Esophagus mucosa (tissue), 1 donor: ENCODE data around the gene ZCCHC14. TPM values are rescaled to one million over a fixed set of nuclear protein-coding genes. Genes with fewer than 3 reads are reported as not detected.

Experiments used
- ATAC-seq: fragments of 200-7000 bp; cut with Tn5 transposase; one replicate; pipeline ENCODE4 v1.9.1; 2020
- total RNA-seq: library from RNA; stranded (reverse); gene quantifications from one replicate; pipeline ENCODE4 v1.2.4, GENCODE V29; 2023
- donor health status: DM: yes; HTN: yes; CAD: no.

ZCCHC14 gene
- total RNA-seq, 1 donor from 2014 or later, result 11.4 TPM

DNA sequence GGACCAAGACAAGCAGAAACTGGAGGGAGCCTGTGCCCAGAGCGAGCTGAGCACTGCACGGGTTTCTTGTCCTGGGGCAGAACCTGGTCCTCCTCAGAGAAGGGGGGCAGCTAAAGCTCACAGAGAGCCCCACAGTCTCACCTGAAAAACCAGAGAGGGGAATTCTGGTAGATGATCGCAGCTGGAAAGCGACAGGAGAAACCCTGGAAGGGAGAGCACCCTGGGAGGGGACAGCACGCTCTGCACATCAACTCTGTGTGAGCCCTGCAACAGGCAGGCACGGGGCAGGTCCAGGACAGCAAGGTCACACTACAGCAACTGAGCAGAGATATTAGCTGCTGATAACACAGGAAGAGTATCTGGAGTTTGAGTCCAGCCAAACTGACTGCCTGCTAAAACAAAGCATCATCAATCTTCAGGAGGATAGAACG is 18.2 kb downstream of the ZCCHC14 start:
- no peak for ATAC-seq

DNA sequence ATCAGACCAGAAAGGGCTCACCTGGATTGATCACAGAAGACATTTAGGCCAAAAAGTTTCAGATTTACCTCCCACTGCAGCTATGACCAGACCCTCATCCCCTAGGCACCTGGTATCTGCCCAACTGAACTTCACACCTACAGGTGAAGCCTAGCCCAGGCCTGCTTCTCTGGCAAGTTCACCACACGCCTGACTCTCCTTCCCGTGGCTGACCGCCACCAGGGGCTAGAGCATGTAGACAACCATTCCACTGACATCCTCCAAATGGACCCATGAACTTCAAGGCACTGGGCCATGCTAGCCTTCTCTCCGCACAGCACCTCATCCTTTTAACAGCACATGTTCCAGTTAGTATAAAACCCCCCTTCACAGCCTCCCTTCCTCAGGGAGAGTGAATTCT is 18.8 kb downstream of the ZCCHC14 start:
- ATAC-seq, result no peak

DNA sequence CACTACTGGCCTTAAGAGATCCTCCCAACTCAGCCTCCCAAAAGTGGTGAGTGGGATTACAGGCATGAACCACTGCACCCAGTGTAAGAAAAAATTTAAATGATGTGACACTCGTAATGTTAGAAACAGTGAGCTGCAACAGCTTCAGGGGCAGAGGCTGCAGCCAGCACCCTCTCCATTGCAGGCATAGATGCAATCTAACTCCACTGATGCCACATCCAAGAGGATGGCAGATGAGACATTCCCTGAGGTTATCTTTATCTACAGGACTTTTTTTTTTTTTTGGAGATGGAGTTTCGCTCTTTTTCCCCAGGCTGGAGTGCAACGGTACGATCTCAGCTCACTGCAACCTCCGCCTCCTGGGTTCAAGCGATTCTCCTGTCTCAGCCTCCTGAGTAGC is 19.9 kb downstream of the ZCCHC14 start:
- no peak for ATAC-seq

DNA sequence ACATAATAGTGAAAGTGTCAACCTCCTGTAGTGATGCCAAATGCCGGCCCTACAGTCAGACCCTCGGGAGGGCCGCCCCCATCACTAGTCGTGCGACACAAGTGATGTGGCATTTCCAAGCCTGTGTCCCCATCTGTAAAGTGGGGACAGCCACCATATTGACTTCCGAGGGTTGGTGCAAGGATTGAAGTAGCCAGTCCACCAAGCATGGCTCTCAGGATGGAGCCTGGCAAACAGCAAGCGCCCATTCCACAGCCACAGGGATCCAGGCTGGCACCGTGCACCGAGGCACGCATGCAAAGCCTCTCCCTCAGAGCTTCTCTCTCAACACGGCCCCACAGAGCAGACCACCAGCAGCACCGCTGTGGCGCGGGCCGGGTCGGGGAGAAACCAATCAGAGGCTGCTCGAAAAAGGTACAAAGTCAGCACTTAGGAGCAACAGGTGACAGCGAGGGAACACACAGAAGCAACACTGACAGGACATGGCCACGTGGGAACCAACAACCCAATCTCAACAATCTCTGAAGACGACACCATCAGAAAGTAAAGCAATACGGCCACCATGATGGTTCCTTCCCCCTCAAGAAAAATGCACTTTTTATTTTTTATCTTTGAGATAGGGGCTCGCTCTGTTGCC is 20.6 kb downstream of the ZCCHC14 start:
- ATAC-seq, result no peak

DNA sequence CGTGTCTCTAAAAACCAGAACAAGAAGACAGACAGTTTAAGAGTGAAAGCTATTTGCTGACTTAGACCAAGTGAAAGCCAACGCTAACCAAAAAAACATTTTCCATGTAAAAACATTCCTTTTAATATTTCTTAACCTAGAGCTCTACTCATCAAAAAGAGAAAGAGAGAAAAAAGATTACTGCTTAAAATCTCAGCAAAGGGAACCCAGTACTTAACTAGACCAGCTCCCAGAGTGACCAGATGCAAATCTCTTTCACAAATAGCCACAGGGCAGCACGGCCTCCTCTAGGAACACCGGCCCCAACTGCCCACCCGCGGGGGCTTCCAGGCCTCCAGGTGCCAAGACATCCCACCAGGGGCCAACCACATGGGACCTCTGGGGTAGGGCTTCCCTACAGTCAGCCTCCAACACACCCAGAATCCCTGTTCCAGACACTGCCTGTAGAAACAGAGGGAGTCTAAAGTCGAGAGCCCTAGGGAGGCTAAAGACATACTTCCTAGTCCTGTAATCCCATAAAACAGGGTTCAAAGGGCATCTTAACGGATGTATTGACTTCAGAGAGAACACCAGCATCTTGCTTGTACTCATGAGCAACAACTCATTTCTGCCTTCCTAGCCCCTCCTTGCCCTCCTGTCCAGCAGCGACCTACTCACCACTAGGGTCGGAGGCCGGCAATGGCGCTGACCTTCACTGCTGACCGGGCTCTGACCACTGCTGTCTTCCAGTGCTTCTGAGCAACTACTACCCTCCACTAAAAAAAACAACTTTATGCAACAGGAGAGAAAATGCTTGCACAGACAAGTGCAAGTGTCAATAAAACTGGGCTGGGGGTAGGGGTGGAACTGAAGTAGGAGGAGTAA is 21.3 kb downstream of the ZCCHC14 start:
- ATAC-seq, result no peak

DNA sequence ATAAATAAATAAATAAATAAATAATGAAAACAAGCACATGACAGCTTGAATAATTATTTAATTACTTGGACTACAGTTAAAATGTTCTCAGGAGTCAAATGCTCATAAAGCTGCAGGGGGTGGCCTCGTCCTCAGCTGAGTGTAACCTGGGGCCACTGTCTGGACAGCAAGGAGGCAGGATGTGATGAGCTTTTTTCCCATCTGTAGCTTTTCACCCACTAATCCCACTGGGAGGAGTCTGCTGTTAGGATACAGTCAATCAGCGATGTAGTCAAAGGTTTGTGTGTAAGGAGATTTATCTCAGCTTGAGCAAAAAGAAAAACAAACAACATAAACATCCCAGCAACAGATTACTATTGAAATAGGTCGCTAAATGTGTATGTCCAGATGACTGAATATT is 22.5 kb downstream of the ZCCHC14 start:
- ATAC-seq, result no peak

DNA sequence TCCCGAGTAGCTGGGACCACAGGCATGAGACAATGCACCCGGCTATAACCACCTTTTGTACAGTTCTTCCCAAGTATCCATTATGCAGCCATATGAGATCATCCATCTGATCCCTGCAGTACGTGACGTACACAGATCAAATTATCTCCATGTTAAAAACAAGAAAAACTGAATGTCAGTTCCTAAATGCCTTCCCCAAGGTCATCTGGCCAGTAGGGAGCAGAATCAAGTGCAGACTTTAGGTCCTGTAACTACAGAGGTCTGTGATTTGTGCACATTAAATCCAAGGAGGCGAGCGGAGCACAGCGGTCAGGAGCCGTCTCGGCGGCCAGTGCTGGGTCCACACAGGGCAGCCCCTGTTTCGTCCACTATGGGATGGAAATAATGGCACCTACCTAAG is 23.7 kb downstream of the ZCCHC14 start:
- no peak for ATAC-seq

DNA sequence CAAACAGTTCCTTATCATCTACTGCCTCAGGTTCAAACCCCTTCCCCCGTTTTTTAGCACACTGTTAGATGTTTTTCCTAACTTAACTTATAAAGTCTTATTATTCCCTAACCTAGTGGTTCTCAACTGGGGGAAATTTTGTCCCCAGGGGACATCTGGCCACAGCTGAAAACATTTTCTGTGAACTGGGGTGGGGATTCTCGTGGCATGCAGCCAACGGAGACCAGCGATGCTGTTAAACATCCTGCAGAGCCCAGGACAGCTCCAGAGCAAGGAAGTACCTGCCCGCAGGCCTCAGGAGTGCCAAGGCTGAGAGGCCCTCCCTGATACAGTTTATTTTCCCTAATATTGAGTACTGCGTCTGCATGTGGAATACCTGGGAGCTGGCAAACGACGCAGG is 24.3 kb downstream of the ZCCHC14 start:
- ATAC-seq, result no peak

DNA sequence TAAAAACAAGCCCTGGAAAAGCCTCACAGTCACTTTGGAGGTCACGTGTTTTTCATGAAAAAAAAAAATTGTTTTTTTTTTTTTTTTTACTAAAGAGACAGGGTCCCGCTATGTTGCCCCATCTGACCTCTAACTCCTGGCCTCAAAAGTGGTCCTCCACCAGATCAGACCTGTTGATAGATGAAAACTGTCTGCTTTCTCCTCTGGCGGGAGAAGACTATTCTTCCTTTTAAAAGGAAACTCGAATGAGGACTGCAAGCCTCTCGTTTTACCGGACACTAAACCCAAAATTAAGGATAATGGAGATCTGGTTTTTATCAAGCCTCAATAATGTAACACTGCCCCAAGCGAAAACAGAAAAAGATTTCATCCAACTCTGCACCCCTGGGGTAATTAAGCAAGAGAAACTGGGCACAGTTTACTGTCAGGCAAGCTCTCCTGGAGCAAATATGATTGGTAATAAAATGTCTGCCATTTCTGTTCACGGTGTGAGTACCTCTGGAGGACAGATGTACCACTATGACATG is 25.8 kb downstream of the ZCCHC14 start:
- no peak for ATAC-seq

DNA sequence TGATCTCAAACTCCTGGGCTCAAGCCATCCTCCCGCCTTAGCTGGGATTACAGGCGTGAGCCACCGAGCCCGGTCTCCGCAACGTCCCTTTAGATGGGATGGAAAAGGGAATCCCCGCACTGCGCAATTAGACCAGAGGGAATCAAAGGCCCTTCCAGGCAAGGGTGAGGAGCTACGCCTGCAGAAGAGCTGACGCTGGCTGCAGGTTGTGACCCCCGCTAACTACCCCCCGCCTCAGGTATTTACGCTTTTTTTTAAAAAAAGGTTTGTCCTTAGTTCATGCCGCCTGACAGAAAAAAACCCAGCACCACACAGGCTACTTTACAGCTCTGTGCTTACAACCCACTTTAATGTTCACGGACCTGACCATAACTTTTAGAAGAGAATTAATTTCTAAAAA is 26.9 kb downstream of the ZCCHC14 start:
- ATAC-seq, result no peak

DNA sequence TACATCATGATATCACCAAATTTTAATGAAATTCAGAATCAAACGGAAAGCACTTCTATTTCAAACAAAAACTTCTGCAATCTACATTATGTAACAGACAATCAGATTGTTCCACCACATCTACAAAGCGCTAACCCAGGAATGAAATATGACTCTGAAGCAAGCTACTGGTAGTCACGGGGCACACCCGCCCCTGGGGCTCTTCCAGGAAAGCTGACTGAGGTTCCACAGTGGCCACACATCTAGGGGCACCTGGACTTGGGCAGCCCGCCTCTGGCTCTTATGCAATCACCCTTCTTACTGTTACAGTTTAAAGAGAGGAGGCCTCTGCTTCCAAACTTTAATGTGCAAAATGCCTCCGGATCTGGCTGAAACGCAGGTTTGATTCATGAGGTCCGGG is 27.5 kb downstream of the ZCCHC14 start:
- ATAC-seq, result peak; percentile 77

DNA sequence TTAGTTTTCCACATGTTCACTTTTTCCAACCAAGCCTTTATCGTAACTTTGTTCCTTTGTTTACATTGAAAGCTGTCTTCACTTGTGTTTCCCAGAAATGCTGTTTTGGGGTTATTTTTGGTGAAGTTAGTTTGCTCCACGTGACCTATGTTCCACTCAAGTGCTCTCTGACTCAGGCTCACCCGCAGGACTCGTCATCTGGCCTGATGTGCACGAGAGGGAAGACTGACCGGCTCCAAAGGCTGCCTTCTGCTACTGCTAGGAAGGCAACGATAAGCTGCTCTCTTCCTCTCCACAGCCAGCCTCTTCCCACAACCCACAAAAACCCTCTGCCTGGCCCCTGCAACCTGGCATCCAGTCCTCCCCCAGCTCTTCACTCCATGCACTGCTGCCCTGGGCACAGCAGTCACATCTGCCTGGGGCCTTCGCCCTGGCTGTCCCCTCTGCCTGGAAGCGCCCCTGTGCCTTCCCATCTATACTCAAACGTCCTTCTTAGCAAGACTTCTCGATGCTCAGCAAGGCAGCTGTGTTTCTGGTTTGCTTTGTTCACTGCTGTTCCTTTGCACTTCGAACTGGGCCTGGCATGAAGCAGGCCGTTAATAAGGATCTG is 28.0 kb downstream of the ZCCHC14 start:
- ATAC-seq, result peak; percentile 70

DNA sequence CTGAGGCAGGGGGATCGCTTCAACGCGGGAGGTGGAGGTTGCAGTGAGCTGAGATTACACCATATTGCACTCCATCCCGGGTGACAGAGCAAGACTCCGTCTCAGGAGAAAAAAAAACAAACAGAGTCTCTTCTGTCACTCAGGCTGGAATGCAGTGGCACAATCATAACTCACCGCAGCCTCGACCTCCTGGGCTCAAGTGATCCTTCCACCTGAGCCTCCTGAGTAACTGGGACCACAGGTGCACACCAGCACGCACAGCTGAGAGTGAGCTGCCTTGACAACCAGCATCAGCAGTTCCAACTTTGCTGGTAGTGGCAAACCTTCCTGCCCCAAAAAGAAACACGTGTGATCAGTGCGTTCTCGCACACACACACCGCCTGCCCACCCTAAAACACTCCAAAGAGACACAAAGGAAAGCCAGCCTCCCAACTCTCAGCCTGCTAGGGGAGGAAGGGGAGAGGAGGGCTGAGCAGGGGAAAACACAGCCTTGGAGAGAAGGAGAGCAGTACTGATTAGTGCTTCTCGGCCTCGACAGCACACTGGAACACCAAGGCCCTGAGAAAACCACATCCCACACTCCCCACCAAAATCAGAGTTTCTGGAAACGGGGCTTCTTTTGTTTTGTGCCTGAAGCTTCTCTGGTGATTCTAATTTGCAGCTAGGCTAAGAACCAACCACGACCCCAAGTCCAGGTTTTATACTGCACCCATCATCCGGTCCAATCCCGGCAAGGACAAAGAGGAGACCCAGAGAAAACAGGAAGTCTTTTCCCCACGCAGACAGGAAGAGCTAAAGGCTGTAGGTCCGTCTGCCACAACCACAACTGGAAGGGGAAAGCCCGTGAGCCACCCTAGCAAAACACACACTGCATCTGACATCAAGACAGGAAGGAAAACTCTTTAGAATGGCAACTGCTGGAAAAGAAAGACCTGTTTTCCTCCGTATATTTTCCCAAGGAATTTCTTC is 28.8 kb downstream of the ZCCHC14 start:
- ATAC-seq, result peak; percentile 21

DNA sequence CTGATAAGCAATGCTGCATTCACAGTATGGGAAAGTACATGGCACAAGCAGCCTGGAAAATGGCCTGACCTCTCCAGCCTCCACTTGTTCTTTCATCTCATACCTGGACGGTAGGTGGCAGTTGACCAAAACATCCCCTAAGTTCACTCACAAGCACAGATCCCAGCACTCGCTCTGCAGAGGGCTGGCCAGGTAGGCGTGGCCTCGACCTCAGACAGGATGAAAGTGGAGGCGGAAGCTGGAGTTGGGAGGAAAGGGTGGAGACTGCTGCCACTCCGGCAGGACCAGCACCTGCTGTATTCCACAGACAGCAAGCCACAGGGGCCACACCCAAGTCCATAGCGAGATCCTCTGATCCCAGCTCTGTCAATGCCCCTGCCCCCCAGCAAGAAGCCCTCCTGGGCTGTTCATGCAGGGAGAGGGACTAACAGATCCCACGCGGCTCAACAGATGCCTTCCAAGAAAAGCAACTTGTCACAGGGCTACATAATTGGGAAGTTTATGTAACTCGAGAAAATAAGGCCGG is 31.3 kb downstream of the ZCCHC14 start:
- ATAC-seq, result peak; percentile 90

DNA sequence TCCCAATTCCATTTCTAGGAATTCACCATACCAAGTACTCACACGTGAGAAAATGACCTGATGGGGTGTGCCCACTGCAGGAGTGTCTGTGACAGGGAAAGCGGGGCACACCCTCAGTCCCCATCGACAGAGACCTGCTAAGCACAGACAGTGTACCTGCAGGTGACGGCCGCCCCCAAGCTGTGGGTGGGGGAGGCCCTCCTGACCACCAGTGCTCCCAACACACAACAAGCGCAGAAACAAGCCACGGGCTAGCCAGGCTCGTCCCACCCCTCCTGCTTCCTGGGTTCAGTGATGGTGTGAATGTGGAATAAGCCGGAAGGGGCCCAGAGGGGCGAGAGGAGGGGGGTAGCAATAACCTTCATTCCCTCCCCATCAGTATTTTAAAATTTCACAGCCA is 31.9 kb downstream of the ZCCHC14 start:
- ATAC-seq, result no peak

DNA sequence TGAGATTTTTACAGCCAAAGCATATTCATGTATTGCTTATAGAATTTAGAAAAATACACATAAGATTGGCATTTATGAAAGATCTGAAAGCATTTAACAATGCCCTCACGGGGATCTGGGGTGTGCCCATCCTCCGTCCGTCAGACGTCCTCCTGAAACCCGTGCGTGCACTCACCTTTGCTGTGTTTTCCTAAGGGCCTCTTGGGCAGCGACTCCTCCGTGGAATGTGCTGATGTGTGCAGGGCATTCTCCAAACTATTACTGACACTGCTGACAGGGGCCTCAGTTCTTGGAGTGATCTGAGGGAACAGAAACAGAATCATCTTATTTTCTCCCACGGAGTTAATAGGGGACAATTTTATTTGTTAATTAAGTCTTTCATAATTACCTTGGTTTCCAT is 33.0 kb downstream of the ZCCHC14 start:
- no peak for ATAC-seq

DNA sequence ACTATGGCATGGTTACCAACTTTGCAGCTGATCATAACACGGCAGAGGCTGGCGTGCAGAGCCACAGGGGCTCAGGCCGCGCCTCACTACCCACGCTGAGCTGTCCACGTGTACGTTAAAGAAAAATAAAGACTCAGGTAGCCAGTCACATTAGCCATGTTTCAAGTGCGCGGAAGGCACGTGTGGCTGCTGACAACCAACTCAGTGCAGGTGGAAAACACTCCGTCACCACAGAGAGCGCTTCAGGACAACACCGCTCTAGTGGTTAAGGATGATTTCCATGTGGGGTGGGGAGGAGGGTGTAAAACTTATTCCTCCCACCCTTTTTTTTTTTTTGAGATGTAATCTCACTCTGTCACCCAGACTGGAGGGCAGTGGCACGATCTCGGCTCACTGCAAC is 33.8 kb downstream of the ZCCHC14 start:
- ATAC-seq, result no peak

DNA sequence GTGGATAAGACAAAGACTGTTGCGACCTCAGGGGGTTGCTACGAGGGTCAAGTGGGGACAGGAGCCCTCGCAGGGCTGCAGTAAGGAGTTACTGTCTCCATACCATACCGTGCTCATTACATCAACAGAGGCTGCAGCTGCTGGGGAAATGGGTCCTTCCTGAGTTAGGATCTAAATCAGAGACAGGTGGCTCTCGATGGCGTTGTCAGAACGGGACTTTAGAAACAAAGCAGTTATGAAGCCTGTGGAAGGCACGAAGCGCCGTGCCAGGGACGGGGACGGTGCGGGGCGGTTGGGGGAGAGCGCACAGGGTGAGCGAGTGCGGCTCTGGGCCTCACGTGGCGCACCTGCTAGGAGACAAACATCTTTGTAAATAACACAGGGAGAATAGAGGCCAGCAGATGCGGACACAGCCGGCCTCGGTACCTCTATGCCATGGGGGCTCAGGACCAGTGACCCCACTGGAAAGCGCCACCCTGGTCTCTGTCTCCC is 34.4 kb downstream of the ZCCHC14 start:
- ATAC-seq, result no peak

DNA sequence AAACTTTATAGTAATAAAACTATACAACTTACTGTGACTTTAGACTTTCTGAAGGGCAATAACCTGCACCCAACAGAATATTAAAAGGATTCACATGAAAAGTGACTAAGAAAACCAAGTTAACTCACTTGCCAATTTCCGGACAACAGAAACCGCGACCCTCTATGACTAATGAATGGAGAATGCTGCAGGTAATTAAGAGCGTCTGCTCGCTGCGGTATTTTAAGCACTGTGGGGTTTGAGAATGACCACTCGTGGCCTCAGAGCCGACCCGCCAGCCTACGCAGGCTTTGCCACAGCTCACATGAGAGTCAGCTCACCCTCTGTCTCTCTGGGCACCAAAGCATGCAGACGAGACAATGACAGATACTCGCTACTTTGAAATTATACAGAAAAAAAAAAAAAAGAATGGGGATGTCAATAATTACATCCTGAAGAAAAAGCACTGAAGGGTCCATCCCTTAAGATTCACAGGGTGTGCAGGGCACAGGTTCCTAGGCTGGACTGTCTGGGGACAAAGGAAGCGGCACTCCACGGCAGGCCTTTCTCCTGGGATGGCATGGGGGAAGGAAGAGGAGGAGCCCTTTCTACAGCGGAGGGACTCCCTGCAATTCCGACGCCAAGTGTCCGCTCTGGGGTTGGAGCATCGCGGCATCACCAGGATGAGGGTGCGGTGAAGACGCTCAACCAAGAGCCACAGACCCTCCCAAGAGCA is 35.0 kb downstream of the ZCCHC14 start:
- ATAC-seq, result no peak

DNA sequence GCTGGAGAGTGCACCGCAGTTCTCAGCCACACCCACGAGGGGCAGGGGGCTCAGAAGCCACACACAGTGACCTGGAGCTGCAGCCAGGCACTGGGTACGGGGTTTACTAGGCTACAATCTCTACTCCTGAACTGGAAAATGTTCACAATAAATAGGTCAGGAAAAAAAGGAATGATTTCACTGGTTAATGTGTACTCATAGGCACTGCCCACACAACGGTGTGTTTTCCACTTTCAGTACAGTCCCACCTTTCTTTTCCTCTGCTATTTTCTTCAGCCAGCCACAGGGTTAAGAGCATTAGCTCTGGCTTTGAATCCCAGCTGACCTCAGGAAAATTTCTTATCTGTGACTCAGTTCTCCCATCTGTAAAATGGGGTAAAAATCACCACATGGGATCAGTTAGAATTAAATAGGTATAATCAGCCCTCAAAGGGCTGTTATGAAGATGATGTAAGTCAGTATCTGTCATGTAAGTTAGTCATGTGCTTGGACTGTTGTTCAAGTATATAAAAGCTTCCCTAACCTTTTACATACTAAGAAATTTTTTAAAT is 35.7 kb downstream of the ZCCHC14 start:
- ATAC-seq, result no peak

DNA sequence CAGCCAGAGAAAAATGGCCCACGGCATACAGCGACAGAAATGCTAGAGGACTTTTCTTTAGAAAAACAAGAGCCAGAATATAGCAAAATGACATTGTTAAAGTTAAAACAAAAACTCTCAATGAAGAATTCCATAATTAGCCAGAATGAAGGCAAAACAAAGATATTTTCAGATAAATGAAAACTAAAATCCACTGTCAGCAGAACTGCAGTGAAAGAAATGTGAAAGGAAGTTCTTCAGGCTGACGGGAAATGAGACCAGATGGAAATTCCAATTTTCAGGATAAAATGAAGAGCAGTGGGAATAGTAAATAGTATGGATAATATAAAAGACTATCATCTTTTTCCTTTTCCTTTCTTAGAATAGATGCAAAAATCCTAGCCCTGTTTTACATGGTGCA is 38.4 kb downstream of the ZCCHC14 start:
- ATAC-seq, result no peak
